Endodermal cell (in vitro differentiated cells): ENCODE results near the gene RTBDN. TPM values are rescaled to one million over a fixed set of nuclear protein-coding genes. Genes with fewer than 3 reads are reported as not detected.

Experiments used
- DNase-seq: peaks from one replicate; pipeline ENCODE4 v3.0.0-alpha.2; 2017
- H3K27ac ChIP-seq: 2 replicates; pipeline ENCODE4 v1.5.1; 2013; ENCODE audit warnings: mild to moderate bottlenecking, low read depth, low read length, moderate library complexity
- H3K27me3 ChIP-seq: 2 replicates; pipeline ENCODE4 v1.6.1; 2013; ENCODE audit warnings: mild to moderate bottlenecking, low read length, moderate library complexity; ENCODE audit not compliant: insufficient read depth, control insufficient read depth, poor library complexity, severe bottlenecking
- H3K36me3 ChIP-seq: 2 replicates; pipeline ENCODE4 v1.7.0; 2013; ENCODE audit warnings: mild to moderate bottlenecking, low read length, moderate library complexity; ENCODE audit not compliant: control insufficient read depth, insufficient read depth
- H3K4me1 ChIP-seq: one replicate; pipeline ENCODE4 v1.7.0; 2013; ENCODE audit warnings: low read length; ENCODE audit not compliant: control insufficient read depth, insufficient read depth
- H3K4me3 ChIP-seq: 2 replicates; pipeline ENCODE4 v1.5.1; 2013; ENCODE audit warnings: mild to moderate bottlenecking, low read length, moderate library complexity
- H3K9ac ChIP-seq: 2 replicates; pipeline ENCODE4 v1.6.1; 2013; ENCODE audit warnings: mild to moderate bottlenecking, low read length, moderate library complexity; ENCODE audit not compliant: poor library complexity, severe bottlenecking; ENCODE audit errors: extremely low read depth
- H3K9me3 ChIP-seq: 2 replicates; pipeline ENCODE4 v1.6.1; 2013; ENCODE audit warnings: mild to moderate bottlenecking, low read length, moderate library complexity; ENCODE audit not compliant: control insufficient read depth
- H3K27ac Mint-ChIP-seq: 2 replicates; pipeline ENCODE4 v1.8.0; 2020; ENCODE audit warnings: mixed read lengths
- H3K27me3 Mint-ChIP-seq: 2 replicates; pipeline ENCODE4 v1.8.0; 2021; ENCODE audit warnings: mild to moderate bottlenecking, mixed read lengths; ENCODE audit not compliant: insufficient read depth
- H3K36me3 Mint-ChIP-seq: 2 replicates; pipeline ENCODE4 v1.8.0; 2020; ENCODE audit warnings: low read depth, mixed read lengths
- H3K4me1 Mint-ChIP-seq: 2 replicates; pipeline ENCODE4 v1.8.0; 2020; ENCODE audit warnings: mixed read lengths
- H3K4me3 Mint-ChIP-seq: 2 replicates; pipeline ENCODE4 v1.8.0; 2020; ENCODE audit warnings: mild to moderate bottlenecking, moderate library complexity, mixed read lengths
- H3K9me3 Mint-ChIP-seq: 2 replicates; pipeline ENCODE4 v1.8.0; 2020; ENCODE audit warnings: mild to moderate bottlenecking, mixed read lengths
- WGBS, 2 experiments: methylation state at CpG; one replicate each; pipeline versions ENCODE4 v1.1.5 to v1.1.7; 2013; ENCODE audit warnings: missing lambda C conversion rate in 2 of 2, mixed read lengths in 1 of 2; ENCODE audit not compliant: insufficient coverage in 1 of 2, insufficient read length in 1 of 2; 5-methylcytosine and 5-hydroxymethylcytosine counted together
- total RNA-seq, 2 donors: library from RNA; stranded (reverse); fragmentation: NEBNext Ultra II Directional in 1 of 2; extraction: Animal tissue kit (Norgen Biotek cat#: 25700) in 1 of 2; gene quantifications; 2 replicates in 1 of 2; 3 replicates in 1 of 2; pipeline ENCODE4 v1.2.1, GENCODE V29; 2021
- TF ChIP-seq, protein P1 (sequence below): fragments of 200-600 bp; sonication (generic); conservative IDR thresholded peaks from 2 replicates; pipeline ENCODE4 v1.5.0; 2021; ENCODE audit warnings: antibody characterized with exemption, mild to moderate bottlenecking

RTBDN gene
- total RNA-seq, 2 donors from 2014 or later, result 0.68 to 1.7 TPM

DNA sequence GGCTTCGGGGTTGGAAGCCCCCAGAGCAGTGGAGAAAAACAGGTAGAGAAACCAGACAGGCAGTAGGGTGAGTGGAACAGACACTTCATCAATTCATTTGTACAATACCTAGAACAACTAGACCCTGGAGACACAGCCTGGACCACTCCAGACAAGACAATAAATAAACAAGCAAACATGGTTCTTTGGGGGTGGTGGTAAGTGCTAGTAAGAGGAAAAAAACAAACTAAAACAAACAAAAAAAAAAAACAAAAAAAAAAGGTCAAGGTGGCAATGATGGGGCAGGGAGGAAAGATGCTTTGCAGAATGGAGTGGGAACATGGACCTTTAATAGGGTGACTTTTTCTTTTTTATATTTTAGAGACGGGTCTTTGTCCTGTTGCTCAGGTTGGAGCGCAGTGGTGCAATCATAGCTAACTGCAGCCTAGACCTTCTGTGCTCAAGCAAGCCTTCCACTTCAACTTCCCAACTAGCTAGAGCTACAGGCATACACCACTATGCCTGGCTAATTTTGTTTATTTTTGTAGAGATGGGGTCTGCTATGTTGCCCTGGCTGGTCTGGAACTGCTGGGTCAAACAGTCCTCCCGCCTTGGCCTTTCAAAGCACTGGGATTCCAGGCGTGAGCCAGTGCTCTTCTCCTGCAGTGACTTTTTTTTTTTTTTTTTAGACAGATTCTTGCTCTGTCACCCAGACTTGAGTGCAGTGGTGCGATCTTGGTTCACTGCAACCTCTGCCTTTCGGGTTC lies 40.0 kb downstream of the RTBDN start:
- no peak overlapping the region for H3K27ac ChIP-seq
- Mint-ChIP-seq H3K27ac (peak overlapping the region; percentile 53), H3K9me3 (no peaks in the 10 kb centered on the region), H3K27me3 (peaks cover 9% of the 10 kb centered on the region), H3K4me3 (peak overlapping the region; percentile 74), H3K36me3 (peaks cover 10% of the 10 kb centered on the region), H3K4me1 (peaks cover 22% of the 10 kb centered on the region)
- H3K36me3 ChIP-seq, result peaks cover 10% of the 10 kb centered on the region
- H3K9me3 ChIP-seq, result no peaks in the 10 kb centered on the region
- 83 to 84% methylated on average over 3 to 7 of the region's 7 CpGs for WGBS, 2 experiments
- peaks cover 5% of the 10 kb centered on the region for H3K4me1 ChIP-seq
- DNase-seq, result no peak
- peak overlapping the region; percentile 89 for H3K9ac ChIP-seq
- TF ChIP-seq, protein P1, sequence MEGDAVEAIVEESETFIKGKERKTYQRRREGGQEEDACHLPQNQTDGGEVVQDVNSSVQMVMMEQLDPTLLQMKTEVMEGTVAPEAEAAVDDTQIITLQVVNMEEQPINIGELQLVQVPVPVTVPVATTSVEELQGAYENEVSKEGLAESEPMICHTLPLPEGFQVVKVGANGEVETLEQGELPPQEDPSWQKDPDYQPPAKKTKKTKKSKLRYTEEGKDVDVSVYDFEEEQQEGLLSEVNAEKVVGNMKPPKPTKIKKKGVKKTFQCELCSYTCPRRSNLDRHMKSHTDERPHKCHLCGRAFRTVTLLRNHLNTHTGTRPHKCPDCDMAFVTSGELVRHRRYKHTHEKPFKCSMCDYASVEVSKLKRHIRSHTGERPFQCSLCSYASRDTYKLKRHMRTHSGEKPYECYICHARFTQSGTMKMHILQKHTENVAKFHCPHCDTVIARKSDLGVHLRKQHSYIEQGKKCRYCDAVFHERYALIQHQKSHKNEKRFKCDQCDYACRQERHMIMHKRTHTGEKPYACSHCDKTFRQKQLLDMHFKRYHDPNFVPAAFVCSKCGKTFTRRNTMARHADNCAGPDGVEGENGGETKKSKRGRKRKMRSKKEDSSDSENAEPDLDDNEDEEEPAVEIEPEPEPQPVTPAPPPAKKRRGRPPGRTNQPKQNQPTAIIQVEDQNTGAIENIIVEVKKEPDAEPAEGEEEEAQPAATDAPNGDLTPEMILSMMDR, result no peak
- peak overlapping the region; percentile 86 for H3K4me3 ChIP-seq
- peaks cover 9% of the 10 kb centered on the region for H3K27me3 ChIP-seq

DNA sequence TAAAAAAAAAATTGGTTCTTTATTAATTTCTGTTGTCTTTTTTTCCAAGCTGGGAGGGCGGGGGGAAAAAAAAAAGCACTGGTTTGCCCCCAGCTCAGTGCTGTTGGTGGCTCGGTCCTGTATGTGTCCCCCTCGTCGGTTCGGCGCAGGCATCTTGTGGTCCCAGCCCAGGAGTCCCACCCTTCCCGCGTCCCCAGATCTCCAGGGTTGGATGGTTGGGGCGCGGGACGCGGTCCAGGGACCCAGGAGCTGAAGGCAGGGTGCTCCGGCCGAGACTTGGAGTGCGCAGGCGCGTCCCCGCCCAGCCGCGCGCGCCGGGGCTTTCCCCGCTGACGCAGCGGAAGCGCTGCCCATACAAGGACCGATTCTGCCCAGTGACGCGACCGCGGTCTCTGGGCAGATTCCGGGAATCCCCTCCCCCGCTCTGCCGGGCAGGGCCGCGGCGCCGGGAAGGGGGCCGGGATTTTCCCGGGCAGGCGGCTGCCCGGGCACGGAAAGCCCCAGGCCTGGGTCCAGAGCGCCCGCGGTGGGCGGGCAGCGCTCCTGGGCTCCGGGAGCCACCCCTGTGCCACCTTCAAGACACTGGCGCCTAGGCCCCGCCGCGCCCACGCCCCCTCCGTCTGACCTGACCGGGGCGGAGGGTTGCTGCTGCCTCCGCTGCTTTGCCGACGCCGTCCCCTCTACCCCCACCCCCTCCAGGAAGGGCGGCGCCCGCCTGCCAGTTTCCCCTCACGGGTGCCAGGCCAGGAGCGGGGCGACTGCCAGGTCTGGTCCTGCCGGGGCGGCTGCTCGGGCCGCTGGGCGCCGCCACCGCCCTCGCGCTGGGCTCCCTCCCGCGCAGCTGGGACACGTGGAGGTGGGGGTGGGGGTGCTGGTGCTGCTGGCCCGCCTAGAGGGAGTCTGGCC lies 40.8 kb downstream of the RTBDN start:
- Histone ChIP-seq H3K9ac (peak overlapping the region; percentile 89), H3K4me3 (peak overlapping the region; percentile 86), H3K4me1 (peaks cover 10% of the 10 kb centered on the region), H3K36me3 (peaks cover 2% of the 10 kb centered on the region), H3K27ac (peak overlapping the region; percentile 38), H3K9me3 (no peaks in the 10 kb centered on the region), H3K27me3 (peaks cover 9% of the 10 kb centered on the region)
- 1% methylated on average over 30 to 80 of the region's 81 CpGs for WGBS, 2 experiments
- Mint-ChIP-seq H3K27me3 (peaks cover 9% of the 10 kb centered on the region), H3K36me3 (peaks cover 6% of the 10 kb centered on the region), H3K27ac (peak overlapping the region; percentile 91), H3K9me3 (no peaks in the 10 kb centered on the region), H3K4me3 (peak overlapping the region; percentile 74), H3K4me1 (peaks cover 30% of the 10 kb centered on the region)
- peak; percentile 96 for DNase-seq
- TF ChIP-seq, protein P1, result no peak

DNA sequence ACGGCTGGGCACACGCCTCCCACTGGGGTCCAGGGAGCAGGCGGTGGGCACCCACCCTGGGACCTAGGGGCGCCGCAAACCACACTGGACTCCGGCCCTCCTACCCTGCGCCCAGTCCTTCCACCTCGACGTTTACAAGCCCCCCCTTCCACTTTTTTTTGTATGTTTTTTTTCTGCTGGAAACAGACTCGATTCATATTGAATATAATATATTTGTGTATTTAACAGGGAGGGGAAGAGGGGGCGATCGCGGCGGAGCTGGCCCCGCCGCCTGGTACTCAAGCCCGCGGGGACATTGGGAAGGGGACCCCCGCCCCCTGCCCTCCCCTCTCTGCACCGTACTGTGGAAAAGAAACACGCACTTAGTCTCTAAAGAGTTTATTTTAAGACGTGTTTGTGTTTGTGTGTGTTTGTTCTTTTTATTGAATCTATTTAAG lies 41.5 kb downstream of the RTBDN start:
- TF ChIP-seq, protein P1, result no peak
- H3K36me3 ChIP-seq, result no peaks in the 10 kb centered on the region
- H3K9me3 Mint-ChIP-seq, result no peaks in the 10 kb centered on the region
- H3K27ac Mint-ChIP-seq, result no peak overlapping the region
- H3K36me3 Mint-ChIP-seq, result peaks cover 4% of the 10 kb centered on the region
- WGBS, 2 experiments, result 2 to 3% methylated on average over 5 to 19 of the region's 22 CpGs
- H3K9me3 ChIP-seq, result no peaks in the 10 kb centered on the region
- H3K4me1 ChIP-seq, result peaks cover 11% of the 10 kb centered on the region
- no peak overlapping the region for H3K27ac ChIP-seq
- H3K27me3 ChIP-seq, result peaks cover 9% of the 10 kb centered on the region
- peak overlapping the region; percentile 74 for H3K4me3 Mint-ChIP-seq
- no peak for DNase-seq
- H3K27me3 Mint-ChIP-seq, result peaks cover 9% of the 10 kb centered on the region
- H3K4me3 ChIP-seq, result peak overlapping the region; percentile 86
- peak overlapping the region; percentile 89 for H3K9ac ChIP-seq
- peaks cover 33% of the 10 kb centered on the region for H3K4me1 Mint-ChIP-seq
